ENCODE results near the gene LRPAP1.

Gene LRPAP1

DNA sequence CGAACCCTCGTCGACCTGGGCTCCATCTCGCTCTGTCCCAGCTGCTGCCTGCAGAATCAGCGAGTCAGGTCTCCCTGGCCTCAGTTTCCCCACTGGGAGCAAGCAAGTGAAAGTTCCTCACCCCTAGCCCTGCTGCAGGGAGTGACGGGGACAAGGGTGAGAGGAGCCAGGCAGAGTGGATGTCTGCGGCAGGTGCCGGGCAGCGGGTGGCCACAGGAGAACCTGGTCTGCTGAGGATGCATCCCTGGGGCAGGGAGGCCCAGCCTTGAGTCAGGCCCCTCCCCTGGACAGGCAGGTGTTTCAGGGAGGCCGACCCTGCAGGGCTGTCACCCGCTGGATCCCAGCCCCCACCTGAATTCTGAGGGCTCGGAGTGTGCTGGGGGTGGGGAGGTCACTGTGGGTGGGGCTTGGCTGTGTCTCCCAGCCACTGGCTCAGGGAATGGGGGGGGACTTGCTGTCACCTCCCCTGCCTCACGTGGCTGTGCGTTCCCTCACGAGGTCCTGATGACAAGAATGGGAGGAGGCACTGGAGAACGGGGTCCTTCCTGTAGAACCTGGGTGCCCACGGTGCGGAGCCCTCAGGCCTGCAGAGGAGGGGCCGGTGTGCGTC, 33.2 kb downstream of the LRPAP1 start:
- no peak for DNase-seq

DNA sequence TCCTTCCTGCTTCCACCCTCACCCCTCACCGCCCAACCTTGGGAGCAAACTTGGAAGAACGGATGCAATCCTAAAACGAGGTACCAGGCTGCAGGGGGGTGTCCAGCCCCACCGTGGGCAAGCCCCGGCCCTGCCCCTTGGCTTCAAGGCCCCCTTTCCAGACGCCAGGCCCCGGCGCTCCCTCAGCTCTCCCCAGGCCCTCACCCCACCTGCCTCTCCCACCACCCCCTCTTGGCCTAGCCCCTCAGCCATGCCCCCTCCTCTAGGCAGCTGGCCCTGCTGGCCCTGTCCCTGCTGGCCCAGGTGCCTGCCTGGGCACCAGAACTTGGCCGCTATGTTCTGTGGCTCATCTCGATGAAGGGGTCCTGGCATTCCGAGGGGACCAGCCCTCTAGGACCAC, 33.8 kb downstream of the LRPAP1 start:
- DNase-seq: no peak

DNA sequence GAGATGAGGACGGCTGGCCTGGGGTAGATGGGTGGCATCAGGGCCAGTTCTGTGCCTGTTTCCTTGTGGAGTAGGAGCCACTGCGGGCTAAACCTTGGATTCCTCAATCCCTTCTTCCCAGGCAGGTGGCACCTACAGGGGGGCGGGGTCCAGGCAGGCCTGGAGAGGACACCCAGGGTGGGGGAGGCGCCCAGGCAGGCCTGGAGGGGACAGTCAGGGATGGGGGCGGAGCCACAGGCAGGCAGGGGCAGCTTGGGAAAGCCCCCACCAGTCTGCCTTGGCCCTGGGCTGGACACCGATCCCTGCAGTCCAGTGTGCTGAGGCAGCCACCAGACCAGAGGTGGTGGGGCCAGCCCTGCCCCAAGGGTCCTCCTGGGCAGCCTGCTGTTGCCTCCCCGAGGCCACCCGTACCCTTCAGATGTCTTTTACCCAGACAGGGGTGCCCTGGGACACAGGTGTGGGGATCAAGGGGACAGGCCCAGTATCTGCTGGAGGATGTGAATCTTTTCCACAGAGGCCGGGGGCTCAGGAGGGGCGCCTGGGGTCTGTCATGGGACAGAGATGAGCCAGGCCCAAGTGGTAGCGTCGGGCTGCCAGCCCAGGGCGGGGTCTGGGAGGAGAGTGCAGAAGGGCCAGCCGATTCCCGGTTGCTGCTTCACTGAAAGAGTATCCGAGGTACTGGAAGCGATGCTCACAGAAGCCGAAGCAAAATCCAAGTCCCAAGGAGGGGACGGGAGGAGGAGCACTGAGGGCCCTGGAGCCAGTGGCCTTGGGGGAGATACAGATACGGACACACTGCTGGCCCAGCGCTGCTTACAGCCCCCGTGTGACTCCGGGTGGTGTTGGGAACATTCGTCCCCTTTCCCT, 34.5 kb downstream of the LRPAP1 start:
- no peak for DNase-seq

DNA sequence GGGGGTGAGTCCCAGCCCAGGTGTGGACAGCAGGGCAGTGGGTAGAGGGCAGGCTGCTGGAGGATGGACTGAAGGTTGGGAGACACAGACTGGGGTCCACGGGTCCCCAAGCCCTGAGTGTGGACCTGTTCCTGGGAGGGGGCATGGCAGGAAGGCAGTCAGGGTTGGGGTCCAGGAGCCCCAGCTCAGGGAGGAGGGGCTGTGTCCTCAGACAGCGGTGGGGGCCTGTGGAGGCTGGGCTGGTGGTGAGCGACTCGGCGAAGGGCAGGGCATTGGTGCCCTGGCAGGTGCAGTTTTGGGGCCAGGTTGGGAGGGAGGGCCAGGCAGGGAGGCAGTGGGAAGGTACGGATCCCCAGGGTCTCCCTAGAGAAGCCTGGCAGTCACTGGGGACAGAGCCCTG, 35.1 kb downstream of the LRPAP1 start:
- no peak for DNase-seq

DNA sequence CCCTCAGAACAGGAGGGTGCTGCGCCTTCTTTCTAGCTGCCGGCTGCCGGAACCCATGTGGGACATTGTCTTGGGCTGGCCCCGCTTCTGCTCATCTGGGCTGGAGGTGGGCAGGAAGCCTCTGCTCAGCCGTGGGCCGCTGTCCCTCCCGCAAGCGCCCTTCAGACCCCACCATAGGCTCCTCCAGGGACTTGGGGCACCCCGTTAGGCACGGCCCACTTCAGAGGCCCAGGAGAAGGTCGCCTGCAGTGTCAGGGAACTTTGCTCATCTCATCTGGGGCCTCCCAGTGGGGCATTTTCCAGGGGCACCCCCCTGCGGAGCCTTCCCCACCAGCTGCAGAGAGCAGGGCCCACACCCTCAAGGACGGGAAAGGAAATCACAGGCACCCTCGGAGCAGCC, 36.2 kb downstream of the LRPAP1 start:
- no peak for DNase-seq

DNA sequence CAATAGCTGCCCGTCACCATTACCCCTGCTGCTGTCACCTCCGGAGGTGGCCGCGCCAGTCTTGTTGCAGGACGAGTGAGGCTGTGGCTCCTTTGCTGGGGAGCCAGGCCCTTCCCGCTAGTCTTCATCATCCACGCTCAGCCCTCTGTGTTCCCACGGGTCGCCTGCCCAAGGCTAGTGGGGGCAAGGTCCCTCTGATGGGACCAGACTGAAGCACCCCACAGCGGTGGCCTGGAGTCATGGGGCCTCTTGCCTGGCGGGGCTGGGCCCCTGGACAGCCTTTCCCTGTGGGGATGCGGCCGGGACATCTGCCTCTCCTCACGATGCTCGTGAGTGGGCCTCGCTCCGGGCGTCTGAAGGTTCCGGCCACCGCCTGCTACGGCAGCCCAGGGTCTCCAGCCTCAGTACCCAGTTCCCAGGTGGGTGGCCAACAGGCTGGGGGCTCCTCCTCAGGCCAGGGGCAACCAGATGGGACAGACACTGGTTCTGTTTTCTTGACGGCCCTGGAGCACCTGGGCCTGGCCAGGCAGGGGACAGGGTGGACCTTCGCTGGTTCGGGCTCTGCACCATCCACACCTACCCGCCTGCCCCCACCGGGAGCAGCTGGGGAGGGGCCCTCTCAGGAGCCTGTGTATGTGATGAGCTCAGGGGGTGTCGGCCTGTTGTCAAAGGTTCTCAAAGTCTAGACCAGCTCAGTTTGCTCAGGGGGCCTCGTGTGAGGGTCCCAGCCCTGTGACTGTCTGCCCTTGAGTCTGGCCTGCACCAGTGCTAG, 36.8 kb downstream of the LRPAP1 start:
- DNase-seq: no peak

DNA sequence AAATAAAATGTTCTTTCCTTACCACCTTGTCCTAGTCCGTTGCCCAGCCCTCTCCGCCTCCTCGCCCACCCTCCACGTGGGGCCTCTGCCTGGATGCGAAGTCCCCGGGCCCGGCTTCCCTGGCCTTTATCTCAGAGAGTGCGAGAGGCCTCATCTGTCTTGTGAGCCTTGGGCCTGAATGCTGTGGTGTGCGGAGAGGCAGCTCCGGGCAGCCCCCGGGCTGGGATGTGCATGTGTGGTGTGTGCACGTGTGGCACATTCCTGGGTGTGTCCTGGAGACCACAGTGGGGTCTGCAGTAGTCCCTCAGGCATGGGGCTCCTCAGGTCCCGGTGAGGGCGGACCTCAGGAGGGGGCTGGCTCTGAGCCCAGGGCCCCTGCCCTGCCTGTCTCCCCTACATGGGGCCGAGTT, 37.8 kb downstream of the LRPAP1 start:
- no peak for DNase-seq

DNA sequence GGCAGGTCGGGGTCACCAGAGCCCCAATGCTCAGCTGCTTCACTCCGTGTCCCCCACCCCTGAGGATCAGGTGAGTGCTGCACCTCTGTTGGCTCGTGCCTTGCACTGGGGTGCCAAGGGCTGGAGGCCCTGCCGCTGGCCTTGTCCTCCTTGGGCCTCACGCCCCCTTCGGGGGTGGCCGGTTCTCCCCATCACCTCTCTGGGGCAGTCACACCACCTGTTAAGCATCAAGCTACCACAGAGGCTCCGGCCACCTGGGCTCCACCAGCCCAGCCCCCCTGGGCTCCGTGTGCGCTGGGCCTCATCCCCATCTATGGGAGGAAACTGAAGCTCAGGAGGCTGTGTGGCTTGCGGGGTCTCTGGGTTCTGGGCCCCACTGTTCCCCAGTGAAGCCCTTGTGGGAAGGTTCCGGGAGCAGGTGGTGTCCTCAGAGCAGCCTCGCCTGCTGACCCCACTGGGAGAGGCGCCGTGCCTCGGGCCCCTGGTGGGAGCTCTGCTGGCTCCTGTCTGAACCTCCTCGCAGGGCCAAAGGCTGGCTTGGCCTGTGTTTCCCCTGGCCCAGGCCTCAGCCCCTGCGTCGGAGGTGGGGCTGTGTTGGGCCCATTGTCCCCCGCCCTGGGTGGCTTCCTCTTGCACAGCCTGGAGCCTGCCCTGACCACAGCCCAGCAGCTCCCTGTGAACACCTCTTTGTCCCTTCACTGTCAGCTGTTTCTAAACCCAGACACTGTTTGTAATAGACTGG, 38.3 kb downstream of the LRPAP1 start:
- DNase-seq: no peak

DNA sequence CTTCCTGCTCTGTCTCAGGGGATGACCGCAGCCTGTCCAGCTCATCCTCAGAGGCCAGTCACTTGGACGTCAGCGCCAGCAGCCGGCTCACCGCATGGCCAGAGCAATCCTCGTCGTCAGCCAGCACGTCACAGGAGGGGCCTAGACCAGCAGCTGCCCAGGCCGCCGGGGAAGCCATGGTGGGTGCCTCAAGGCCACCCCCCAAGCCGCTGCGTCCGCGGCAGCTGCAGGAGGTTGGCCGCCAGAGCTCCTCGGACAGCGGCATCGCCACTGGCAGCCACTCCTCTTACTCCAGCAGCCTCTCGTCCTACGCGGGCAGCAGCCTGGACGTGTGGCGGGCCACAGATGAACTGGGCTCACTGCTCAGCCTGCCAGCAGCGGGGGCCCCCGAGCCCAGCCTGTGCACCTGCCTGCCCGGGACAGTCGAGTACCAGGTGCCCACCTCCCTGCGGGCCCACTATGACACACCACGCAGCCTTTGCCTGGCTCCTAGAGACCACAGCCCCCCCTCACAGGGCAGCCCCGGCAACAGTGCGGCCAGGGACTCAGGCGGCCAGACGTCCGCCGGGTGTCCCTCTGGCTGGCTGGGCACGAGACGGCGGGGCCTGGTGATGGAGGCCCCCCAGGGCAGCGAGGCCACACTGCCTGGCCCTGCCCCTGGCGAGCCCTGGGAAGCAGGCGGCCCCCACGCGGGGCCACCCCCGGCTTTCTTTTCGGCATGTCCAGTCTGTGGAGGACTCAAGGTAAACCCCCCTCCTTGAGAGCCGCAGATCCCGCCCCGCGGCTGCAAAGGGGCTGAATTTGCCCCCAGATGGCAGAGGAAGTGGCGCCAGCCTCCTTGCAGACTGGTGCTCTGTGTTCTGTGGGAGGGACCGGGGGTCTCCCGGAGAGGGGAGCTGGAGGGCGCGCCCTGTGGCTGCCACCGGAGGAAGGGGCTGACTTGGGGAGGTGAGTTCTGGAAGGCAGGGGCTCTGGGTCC, 39.2 kb downstream of the LRPAP1 start:
- DNase-seq: no peak

DNA sequence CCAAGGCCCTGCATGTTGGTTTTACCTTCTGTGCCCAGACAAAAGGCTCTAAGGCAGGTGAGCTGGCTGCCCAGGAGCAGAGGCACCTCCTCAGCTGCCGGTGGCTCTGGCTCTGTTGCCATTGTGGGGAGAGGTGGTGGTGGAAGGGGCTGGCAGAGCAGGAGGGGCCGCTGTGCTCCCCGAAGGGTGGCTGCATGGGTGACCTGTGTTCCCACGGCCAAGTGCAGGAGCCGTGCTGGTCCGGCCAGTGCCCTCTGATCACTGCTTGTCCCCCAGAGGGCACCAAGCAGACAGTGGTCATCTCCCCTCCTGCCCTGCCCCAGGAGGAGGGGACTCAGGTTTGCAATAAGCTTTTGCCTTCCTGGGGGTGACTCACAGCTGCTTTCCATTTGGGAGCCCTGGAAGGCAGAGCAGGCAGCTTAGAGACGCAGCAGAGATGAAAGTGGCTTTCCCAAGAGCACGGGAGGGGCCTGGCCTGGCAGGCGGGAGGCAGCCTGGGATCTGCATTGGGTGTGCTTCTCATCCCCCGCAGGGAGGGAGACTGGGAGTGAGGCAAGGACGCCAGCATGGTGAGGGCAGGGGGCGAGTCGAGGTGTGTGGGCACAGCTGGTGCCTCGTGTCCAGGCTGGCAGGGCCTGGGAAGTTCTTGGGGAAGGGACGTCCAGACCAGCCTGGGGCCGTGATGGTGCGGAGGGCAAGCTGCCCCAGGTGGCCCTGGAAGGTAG, 40.4 kb downstream of the LRPAP1 start:
- DNase-seq: no peak

DNA sequence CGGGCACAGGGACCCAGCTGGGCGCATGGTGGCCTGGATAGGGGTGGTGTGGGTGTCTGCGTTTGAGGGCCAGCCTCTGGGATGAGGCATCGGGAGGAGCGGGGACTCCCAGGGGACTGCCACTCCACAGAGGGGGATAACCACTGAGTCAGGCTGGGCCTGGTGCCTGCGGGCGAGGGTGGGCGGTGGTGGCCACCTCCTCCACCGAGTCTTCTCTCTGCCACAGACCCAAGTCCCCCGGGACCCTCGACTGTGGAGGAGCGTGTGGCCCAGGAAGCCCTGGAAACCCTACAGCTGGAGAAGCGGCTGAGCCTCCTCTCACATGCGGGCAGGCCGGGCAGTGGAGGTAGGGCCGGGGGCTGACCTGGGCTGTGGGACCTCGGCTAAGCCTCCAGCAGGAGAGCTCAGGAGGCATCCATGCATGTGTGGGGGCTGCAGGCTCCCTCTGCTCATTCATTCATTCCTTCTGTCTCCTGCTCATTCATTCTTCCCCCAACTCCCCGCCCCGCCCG, 42.7 kb downstream of the LRPAP1 start:
- DNase-seq: no peak

DNA sequence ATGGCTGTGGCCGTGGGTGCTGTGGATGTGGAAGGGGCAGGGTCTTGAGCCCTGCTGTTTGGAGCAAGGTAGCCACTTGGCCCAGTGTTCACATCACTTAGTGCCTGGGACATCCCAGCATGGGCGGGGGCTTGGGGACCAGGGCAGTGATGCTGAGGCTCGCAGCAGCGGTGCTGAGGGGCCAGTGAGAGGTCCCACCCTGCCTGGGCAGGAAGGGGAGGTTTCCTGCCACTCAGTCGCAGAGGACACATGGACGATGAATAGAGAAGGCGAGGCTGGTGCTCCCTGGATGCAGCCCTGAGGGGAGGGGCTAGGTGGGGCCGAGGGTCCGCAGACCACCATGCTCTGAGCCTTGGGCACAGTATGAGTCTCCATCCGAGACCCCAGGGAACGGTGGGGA, 43.4 kb downstream of the LRPAP1 start:
- no peak for DNase-seq

DNA sequence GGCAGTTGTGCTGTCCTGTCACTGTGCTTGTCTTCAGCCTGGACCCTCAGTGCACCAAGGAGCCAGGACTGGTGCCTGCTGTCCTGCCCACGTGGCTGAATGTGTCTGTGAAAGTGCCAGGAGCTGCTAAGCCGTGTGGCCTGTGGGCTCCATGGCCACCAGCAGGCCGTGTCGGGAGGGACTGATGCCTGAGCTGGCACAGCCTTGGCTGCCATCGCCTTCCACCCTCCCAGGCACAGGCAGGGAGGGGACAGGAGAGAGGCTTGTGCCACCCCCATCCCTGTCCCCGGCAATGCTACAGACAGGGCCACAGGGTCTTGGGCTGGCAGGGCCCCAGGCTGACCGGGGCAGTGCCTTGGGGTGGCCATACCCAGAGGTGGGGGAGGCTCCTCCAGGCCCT, 44.4 kb downstream of the LRPAP1 start:
- DNase-seq: no peak

DNA sequence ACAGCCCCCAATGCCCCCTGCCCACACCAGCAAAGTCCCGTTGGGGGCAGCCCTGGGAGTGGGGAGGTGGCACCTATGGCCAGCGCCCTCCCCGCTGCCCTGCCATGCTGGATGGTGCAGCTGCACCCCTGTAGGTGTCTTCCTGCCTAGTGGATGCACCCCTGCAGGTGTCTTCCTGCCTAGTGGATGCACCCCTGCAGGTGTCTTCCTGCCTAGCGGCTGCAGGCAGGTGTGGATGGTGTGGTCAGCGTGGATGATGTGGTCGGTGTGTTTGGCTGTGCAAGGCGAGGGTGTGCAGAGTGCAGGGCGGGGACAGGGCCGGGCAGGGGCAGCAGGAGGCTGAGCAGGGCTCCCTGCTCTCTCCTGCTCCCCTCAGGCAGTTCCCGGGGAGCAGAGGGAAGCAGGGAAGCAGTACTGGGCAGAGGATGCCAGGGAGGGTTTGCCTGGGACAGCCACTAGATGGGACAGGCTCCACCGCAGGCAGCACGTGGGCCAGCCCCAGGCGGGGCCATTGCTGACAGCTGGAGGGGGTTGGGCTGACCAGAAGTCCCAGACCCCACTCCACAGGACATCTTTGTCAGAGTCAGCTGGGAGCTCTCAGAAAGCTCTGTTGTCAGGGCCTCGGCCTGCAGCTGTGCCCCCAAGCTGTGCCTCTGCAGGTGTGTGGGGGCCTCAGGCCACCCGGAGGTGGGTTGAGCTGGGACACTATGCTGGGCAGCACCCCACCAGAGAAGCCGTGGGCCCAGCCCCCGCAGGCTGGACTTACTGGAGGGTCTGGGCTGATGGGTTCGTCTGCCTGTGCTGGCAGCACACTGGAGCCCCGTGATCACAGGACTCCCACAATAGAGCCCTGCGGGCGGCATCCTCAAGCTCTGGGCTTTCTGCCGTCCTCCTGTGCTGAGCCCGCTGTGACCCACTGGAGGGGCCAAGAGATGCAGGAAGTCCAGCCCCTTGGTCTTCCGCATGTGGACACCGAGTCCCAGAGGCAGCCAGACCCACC, 45.4 kb downstream of the LRPAP1 start:
- no peak for DNase-seq

DNA sequence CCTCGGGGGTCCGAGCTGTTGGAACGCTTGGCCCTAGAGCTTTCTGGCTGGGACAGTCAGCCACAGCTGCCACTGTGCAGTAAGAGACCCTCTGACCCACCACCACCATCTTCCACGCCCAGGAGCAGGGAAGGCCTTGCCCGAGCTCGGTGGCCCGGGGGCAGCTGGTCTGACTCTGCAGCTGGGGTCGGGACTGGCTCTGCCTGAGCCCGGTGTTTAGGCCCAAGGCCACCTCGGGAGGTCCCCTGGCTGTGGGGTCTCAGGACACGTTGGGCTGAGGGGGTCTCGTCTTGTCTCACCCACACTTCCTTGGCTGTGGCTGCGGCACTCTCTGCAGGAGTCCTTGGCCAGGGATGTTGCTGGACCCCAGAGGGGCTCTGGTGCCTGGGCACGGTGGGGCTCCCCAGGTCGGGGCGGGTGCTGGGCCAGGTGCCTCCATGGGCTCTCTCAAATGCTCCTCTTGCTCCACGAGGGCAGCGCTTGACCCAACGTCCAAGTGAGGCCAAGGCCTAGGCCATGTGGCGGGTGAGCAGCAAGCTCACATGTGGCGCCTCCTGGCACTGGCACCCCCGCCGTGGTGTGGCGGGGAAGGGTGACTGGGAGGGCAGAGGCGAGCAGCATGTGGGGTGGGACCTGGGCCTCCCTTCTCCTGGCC, 46.2 kb downstream of the LRPAP1 start:
- no peak for DNase-seq

DNA sequence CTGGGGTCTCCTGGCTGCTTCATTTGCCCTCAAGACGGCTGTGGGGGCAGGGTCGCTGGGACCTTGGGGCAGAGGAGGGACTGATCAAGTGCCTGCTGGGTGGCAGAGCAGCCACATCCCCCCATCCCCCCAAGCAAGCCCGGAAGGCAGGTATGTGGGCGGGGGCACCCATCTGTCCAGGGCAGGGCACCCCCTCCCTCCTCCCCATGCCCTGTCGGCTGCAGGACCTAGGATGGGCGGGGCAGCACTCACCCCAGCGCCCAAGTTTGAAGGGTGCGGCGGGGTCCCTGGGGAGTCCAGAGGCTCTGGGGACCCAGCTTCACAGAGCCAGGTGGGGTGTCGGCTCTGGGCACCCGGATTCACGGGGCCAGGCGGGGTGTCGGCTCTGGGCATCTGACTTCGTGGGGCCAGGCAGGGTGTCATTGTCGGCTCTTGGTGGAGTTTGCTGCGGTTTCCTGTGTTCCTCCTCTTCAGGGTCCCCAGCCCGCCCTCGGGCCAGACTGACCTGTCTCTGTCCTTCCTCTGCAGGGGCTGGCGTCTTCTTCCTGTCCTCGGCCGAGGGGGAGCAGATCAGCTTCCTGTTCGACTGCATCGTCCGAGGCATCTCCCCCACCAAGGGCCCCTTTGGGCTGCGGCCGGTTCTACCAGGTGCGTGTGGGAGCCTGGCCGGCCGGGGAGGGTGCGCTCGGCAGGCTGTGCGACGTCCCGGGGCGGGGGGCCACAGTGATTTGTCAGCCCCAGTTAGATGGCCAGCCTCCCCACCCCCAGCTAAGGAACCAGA, 47.0 kb downstream of the LRPAP1 start:
- no peak for DNase-seq

DNA sequence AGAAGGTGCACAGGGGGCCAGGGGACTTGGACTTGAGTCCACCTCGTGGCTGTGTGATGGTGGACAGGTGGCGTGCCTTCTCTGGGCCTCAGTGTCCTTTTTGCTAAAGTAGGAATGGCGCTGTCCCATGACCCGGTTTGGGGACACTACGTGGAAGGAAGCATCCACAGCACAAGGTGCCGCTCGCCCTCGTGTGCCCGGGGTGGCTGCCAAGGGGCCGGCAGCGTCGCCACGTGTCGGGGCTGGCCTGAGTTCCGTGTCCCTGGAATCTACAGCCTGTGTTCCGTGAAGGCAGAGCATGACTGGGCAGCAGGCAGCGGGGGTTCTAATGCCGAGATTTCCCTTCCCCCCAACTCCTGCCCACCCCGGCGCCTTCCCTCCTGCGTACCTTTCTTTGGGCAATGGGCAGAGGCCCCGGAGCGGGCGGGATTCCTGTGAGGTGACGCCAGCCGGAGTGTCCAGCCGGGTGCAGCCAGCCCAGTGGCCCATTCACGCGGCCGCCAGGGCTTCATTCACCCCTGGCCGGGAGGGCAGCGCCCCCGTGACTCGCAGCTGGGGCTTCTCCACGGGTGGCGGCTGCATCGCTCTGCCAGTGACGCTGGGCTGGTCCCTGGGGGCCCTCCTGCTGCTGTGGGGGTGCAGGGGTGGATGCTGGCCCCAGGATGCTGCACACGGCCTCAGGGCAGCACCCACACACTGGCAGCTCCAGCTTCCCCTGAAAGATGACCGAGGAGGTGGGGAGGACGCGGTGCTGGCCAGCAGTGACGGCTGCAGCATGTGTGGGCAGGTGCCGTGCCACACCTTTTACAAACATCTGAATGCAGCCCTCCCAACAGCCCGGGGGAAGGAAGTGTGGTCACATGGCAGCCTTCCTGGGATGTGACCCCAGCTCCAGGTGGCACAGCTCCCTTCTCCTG, 47.9 kb downstream of the LRPAP1 start:
- DNase-seq: no peak
